Kidney epithelial cell (primary cell): Measurements from ENCODE around the gene RBM19. TPM values are rescaled to one million over a fixed set of nuclear protein-coding genes. Genes with fewer than 3 reads are reported as not detected.

Source experiments
- DNase-seq: peaks from one replicate; pipeline ENCODE4 v3.0.0-alpha.2; 2010; ENCODE audit warnings: low read depth
- H3K27me3 ChIP-seq: 2 replicates; pipeline ENCODE4 v1.6.0; 2011; ENCODE audit warnings: low read length; ENCODE audit not compliant: control insufficient read depth, insufficient read depth
- H3K36me3 ChIP-seq: 2 replicates; pipeline ENCODE4 v1.5.1; 2011; ENCODE audit warnings: low read length; ENCODE audit not compliant: control insufficient read depth, insufficient read depth
- H3K4me3 ChIP-seq: 2 replicates; pipeline ENCODE4 v1.5.1; 2011; ENCODE audit warnings: low read depth, mild to moderate bottlenecking, control low read depth, low read length
- total RNA-seq: library from RNA; depleted of rRNA; stranded (reverse); fragments of >200 nt; gene quantifications from 2 replicates; pipeline ENCODE4 v1.2.3, GENCODE V29; 2015
- TF ChIP-seq, protein P1 (sequence below): IDR thresholded peaks from 2 replicates; pipeline ENCODE4 v1.5.1; 2011; ENCODE audit warnings: mild to moderate bottlenecking, moderate library complexity, low read length, control low read depth, inconsistent platforms; ENCODE audit not compliant: insufficient read depth, poor library complexity, severe bottlenecking

Gene RBM19
- total RNA-seq, 1 donor from 2014 or later: 30.9 TPM

- Histone ChIP-seq H3K4me3 (no peak overlapping the region), H3K27me3 (no peaks in the 10 kb centered on the region), H3K36me3 (peaks cover 2% of the 10 kb centered on the region)
- no peak for DNase-seq
- TF ChIP-seq, protein P1, sequence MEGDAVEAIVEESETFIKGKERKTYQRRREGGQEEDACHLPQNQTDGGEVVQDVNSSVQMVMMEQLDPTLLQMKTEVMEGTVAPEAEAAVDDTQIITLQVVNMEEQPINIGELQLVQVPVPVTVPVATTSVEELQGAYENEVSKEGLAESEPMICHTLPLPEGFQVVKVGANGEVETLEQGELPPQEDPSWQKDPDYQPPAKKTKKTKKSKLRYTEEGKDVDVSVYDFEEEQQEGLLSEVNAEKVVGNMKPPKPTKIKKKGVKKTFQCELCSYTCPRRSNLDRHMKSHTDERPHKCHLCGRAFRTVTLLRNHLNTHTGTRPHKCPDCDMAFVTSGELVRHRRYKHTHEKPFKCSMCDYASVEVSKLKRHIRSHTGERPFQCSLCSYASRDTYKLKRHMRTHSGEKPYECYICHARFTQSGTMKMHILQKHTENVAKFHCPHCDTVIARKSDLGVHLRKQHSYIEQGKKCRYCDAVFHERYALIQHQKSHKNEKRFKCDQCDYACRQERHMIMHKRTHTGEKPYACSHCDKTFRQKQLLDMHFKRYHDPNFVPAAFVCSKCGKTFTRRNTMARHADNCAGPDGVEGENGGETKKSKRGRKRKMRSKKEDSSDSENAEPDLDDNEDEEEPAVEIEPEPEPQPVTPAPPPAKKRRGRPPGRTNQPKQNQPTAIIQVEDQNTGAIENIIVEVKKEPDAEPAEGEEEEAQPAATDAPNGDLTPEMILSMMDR: no peak
Measured at GRCh38 chr12:113939867-113940266, 26.3 kb downstream of the RBM19 start.

DNA sequence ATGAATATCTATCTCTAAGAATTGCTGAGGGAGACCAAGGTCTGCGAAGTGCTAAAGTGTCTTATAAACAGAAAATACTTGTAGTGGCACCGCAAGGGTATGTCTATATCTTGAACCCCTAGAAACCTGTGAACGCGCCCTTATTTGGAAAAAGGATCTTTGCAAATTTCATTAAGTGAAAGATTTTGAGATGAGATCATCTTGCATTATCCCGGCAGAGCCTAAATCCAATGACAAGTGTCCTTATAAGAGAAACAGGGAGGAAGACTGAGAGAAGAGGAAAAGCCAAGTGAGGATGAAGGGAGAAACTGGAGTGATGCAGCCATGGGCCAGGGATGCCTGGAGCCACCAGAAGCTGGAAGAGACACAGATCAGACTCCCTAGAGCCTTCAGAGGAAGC lies 27.7 kb downstream of the RBM19 start:
- no peak for DNase-seq
- H3K4me3 ChIP-seq: no peak overlapping the region
- peaks cover 2% of the 10 kb centered on the region for H3K36me3 ChIP-seq
- TF ChIP-seq, protein P1: no peak
- H3K27me3 ChIP-seq: no peaks in the 10 kb centered on the region

DNA sequence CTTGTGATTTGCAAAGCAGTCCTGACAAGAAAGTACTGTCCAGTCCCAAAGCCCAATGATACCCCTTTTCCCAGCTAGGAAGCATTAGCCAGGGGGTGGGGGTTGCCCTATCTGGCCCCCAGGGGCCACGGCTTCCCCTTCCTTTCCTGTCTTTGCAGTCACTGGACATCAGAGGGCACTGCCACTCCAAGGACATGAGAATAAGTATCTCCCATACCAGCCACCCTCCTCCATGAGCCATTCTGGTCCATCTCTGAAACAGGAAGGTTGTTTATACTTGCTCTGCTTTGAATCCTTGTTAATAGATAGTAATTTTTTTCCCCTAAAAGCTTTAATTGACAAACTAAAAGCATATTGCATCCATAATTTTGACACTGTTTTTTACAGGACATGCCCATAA lies 29.7 kb downstream of the RBM19 start:
- TF ChIP-seq, protein P1: no peak
- no peaks in the 10 kb centered on the region for H3K36me3 ChIP-seq
- DNase-seq: no peak
- no peak overlapping the region for H3K4me3 ChIP-seq
- H3K27me3 ChIP-seq: no peaks in the 10 kb centered on the region

DNA sequence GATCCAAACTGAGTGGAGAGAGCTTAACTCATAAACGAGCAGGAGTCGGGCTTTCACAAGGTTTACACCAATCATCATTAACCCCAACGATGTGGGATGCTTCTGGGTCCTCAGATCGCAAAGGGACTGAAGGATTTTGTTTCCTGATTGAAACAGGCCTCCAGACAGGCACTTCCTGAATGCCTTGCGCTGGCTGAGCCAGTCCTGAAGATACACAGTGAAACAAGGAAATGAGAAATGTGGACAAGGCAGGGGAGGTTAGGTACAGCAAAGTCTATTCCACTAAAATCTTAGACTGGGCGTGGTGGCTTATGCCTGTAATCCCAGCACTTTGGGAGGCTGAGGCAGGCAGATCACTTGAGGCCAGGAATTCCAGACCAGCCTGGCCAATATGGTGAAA lies 30.7 kb downstream of the RBM19 start:
- Histone ChIP-seq H3K27me3 (no peaks in the 10 kb centered on the region), H3K4me3 (no peak overlapping the region), H3K36me3 (no peaks in the 10 kb centered on the region)
- TF ChIP-seq, protein P1: no peak
- DNase-seq: no peak

DNA sequence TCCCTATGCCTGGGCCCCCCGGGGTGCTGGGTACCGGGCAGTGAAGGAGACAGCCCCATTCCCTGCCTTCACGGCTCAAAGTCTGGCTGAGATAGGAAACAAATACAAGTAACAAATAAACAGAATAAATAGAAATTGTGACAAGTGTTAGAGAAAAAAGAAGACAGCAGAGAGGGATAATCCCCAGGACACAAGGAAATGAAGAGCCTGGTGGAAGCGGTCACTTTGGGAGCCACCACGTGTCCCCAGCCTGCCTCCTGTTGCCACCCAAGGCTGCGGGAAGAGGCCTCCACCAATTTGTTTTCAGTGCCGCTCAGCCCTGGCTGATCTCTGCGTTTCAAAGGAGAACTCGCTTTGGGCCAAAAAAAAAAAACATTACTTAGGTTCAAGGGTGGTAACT lies 31.2 kb downstream of the RBM19 start:
- H3K4me3 ChIP-seq: no peak overlapping the region
- no peak for DNase-seq
- H3K36me3 ChIP-seq: no peaks in the 10 kb centered on the region
- no peaks in the 10 kb centered on the region for H3K27me3 ChIP-seq
- TF ChIP-seq, protein P1: no peak

GRCh38 chr12:113934060-113934814 lies 31.9 kb downstream of the RBM19 start:
- Histone ChIP-seq H3K4me3 (no peak overlapping the region), H3K36me3 (no peaks in the 10 kb centered on the region), H3K27me3 (no peaks in the 10 kb centered on the region)
- TF ChIP-seq, protein P1: no peak
- no peak for DNase-seq
